SU-DHL-6 (cell line): Measurements from ENCODE around the gene MRAP2.

Source experiments
- EZH2phosphoT487 ChIP-seq: fragments of 200-600 bp; sonication (generic), shearing (Covaris generic); conservative IDR thresholded peaks from 2 replicates; pipeline ENCODE4 v1.6.1; 2018; ENCODE audit warnings: mild to moderate bottlenecking, antibody characterized with exemption, low read length, moderate library complexity, mixed read lengths
- TF ChIP-seq, protein P1 (sequence below): fragments of 200-600 bp; sonication (generic); IDR thresholded peaks from one replicate; pipeline ENCODE4 v1.5.1; 2017; ENCODE audit warnings: antibody characterized with exemption, mild to moderate bottlenecking, low read length, moderate library complexity; ENCODE audit not compliant: insufficient read depth, poor library complexity, severe bottlenecking

DNA sequence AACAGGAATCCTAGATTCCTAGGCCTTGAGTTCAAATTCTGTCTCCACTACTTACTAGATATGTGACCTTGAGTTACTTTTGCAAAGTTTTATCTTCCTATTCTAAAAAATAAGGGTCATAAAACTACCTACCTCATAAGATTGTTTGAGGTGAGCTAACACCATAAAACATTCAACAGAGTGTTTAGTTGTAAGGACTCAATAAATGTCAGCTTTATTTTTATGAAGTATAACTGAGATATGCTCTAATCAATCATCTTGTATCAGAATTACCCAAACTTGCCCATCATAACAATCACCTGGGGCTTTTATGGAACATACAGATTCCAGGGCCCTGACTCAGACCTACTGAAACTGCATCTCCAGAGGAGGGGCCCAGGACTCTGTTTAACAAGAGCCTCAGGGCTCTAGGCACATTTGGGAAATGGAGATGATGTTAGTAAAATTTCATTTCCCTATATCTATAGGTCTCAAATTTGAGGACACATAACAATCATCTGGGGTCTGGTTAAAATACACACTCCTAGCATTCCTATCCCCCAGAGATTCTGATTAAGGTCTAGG, 35.5 kb upstream of the MRAP2 start:
- TF ChIP-seq, protein P1, sequence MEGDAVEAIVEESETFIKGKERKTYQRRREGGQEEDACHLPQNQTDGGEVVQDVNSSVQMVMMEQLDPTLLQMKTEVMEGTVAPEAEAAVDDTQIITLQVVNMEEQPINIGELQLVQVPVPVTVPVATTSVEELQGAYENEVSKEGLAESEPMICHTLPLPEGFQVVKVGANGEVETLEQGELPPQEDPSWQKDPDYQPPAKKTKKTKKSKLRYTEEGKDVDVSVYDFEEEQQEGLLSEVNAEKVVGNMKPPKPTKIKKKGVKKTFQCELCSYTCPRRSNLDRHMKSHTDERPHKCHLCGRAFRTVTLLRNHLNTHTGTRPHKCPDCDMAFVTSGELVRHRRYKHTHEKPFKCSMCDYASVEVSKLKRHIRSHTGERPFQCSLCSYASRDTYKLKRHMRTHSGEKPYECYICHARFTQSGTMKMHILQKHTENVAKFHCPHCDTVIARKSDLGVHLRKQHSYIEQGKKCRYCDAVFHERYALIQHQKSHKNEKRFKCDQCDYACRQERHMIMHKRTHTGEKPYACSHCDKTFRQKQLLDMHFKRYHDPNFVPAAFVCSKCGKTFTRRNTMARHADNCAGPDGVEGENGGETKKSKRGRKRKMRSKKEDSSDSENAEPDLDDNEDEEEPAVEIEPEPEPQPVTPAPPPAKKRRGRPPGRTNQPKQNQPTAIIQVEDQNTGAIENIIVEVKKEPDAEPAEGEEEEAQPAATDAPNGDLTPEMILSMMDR = no peak
- TF ChIP-seq EZH2phosphoT487 = no peak
